HUDEP-2 (cell line): ENCODE measurements around the gene GRIP1.
"Not testable (repeated sequence)": the region's sequence is repeated elsewhere in the genome, so short reads cannot be mapped to it uniquely, and the experiment has no call there.

Experiments used
- DNase-seq, 76 experiments: peaks; one replicate each; lab custom pipeline; 2025; ENCODE audit not compliant: unreplicated experiment in 76 of 76; lab: John Stamatoyannopoulos, UW

Gene GRIP1

DNA sequence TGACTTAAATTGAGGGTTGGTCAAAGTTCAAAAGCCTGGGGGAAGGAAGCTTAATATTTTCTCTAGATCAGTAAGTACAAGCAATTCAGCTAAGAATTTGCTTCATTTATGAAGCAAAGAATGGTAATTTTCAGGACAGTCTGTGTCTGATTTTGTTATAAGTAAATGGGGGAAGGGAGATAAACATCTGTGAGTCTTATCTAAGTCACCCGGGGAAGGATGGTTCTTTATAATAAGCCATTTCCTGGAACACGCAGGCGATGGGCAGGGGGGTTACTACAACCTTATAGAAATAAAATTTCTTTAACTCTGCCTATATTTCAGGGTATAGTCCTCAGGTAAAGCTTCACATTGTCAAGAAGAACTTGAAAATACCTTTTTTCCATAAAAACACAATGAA, 333.7 kb downstream of the GRIP1 start:
- peak in 25 of 76 experiments; percentile 2 to 74 (median 22) for DNase-seq

GRCh38 chr12:66341126-66341525, 337.8 kb downstream of the GRIP1 start:
- peak in 53 of 76 experiments; percentile 3 to 82 (median 45) for DNase-seq

DNA sequence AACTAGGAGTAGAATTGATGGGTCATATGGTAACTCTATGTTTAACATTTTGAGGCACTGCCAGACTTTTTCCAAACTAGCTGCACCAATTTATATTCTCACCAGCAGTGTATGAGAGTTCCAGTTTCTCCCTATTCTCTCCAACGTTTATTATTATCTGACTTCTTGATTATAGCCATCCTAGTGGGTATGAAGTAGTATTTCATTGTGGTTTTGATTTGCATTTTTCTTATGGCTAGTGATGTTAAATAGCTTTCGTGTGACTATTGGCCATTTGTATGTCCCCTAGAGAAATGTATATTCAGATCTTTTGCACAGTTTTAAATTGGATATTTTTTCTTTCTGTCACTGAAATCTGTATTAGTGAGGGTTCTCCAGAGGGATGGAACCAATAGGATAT, 338.7 kb downstream of the GRIP1 start:
- no peak for DNase-seq

- peak in 68 of 76 experiments; percentile 7 to 85 (median 51) for DNase-seq
These were observed 341.4 kb downstream of the GRIP1 start for GRCh38 chr12:66337381-66338010.

DNA sequence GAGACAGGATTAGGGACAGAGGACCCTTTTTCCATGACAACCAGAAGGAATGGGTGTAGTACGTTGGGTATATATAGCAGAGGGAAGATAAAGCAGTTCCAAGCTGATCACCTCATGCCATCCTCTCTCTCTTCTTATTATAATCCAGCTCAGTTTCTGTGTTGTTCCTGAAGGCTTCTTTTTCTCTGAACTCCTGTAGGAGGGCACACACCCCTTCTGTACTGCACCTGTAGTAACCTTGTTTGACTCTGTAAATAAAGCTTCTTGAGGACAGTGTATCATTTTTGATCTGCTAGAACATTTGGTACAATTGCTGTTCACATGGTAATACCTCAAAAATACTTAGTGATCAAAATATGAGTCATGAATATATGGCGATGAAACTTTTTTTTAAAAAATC, 343.1 kb downstream of the GRIP1 start:
- no peak for DNase-seq

- peak in 3 of 76 experiments; percentile 2 to 7 (median 3) for DNase-seq
These were observed 347.1 kb downstream of the GRIP1 start for GRCh38 chr12:66331814-66332213.

DNA sequence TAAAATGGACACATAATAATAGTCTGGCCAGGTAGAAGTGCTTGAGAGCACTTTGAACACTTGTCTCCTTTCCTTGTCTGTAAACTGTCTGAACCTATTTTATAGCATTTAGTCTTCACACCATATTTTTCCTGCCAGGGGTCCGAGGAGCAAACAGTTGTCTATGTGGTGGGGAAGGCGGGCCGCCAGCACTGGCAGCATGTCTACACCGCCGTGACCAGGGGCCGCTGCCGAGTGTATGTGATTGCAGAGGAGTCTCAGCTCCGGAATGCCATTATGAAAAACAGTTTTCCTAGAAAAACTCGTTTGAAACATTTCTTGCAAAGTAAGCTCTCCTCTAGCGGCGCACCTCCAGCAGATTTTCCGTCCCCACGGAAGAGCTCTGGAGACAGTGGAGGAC, 347.9 kb downstream of the GRIP1 start:
- DNase-seq = no peak

GRCh38 chr12:66329941-66330340, 348.9 kb downstream of the GRIP1 start:
- DNase-seq = no peak

- no peak for DNase-seq
These were observed 355.9 kb downstream of the GRIP1 start for GRCh38 chr12:66323017-66323416.

DNA sequence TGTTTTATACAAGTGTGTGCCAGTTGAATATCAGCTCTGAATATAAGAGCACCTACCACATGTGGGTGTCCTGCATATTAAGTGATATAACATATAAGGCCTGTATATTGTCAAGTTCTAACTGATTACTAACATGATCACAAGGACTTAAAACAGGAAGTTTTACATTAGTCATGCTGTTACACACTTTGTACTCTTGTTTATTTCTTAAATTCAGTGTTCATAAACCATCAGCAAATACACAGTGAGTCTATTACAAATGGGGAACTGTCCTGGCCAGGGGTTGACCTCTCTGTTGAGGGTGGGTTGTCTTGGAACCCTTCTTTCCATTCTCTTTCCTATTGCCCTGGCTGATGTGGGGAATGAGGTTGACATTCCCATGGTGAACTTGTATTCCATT, 357.4 kb downstream of the GRIP1 start:
- DNase-seq = no peak

- DNase-seq = no peak
These were observed 357.9 kb downstream of the GRIP1 start for GRCh38 chr12:66320996-66321395.

DNA sequence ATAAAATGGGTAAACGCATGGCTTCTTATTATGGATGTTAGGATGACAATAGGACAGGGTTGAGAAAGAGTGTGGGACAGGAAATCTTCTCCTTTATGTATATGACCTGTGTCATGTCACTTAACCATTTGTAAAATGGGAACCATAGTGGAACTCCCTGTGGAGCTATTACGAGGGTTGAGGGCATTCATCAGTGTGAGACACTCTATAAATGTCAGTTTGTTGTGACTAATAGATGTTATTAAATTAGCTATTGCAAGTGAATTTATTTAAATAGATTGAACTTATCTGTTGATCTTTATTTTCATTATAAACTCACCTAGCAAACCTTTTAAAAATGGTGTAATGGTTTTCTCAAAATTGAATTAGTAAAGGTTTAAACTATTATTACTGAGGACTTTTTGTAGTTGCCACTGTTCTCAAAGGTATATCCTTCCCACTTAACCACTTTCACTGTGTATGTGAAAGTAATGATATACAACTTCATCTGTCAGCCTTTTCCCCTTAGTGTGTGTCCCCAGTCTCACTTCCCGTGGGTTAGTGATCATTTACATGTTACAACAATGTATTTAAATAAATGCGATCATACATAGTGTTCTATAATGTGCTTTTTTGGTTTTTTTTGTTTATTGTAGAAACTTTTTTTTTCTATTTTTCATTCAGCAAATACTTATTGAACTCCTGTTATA, 359.5 kb downstream of the GRIP1 start:
- no peak for DNase-seq

GRCh38 chr12:66314278-66314677, 364.6 kb downstream of the GRIP1 start:
- DNase-seq = no peak

GRCh38 chr12:66312189-66312588, 366.7 kb downstream of the GRIP1 start:
- DNase-seq = no peak

DNA sequence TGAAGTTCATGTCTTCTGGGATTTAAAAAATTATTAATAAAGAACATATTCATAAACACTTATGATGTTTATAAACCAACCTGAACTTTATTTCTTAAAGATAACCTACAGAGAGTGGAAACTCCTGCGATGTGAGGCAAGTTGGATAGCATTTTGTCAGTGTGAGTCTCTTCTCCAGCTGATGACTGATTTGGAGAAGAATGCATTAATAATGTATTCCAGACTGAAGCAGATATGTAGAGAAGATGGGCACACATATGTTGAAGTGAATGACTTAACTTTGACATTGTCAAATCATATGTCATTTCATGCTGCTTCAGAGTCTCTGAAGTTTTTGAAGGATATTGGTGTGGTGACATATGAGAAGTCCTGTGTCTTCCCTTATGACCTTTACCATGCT, 369.3 kb downstream of the GRIP1 start:
- no peak for DNase-seq

DNA sequence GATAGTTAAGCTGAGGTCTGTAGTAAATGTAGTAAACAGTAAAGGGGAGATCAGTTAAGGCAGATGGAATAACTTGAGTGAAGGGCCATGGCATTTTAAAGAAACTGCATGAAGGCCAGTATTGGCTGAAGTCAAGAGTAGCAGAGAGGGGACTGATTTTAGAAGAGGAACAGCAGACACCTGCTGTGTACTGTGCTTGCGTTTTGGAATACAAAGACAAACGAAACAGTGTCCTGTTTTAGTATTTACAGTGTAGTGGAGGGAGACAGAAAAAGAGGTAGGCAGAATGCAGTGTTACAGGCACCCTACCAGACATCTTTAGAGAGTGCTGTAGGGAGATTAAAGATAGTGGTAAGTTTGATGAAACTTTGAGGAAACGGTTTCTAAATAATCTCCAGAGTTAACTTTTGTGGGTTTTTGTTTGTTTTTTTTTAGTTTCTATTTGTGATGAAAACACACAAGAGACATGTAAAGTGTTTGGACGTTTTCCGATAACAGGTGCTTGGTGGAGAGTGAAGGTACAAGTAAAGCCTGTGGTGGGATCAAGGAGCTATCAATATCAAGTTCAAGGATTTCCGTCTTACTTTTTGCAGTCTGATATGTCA, 374.5 kb downstream of the GRIP1 start:
- no peak for DNase-seq

- DNase-seq = not testable (repeated sequence)
These were observed 375.5 kb downstream of the GRIP1 start for GRCh38 chr12:66303316-66303804.

DNA sequence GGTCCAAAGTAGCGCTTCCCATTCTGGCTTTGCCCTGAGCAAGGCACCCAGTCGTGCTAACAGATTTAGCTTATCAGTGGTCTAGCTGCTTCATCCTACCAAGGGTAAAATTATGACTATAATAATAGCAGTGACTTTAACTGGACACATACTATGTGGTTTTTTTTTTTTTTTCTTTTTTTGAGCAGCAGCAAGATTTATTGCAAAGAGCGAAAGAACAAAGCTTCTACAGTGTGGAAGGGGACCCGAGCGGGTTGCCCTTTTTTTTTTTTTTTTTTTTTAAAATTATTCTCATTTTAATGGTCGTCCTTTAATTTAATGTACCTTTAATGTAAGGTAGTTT, 376.1 kb downstream of the GRIP1 start:
- DNase-seq = no peak

DNA sequence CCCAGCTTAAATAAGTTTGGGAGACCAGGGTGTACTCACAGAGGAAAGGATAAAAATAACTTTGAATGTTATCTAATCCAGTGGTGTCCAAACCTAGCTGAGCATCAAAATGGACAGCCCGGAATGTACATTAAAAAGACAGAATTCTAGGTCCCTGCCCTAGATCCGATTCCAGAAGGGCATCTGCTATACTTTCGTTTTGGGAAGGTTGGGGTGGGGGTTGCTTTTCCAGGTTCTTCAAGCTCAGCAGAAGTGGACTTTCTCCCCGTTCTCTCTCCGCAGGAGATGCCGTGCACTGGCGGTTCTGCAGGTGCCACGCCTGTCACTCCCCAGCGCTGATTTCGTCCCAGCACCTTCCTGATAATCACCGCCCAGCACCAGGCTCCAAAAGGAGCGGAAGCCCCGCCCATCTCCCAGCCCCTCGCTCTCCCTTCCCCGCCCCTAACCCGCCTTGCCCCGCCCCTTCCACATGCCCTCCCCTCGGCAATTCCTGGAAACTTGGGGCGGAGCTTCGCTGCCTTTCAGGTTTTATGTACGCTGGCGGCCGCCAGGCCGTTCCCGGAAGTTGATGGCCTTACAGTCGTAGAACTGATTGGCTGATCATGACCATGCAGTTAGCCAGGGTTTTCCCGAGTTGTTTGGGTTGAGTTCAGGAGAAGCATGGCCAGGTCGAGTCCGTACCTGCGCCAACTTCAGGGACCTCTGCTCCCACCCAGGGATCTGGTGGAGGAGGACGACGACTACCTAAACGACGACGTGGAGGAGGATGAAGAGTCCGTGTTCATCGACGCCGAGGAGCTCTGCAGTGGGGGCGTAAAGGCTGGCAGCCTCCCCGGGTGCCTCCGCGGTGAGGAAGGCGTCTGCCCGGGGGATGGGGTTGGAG, 376.7 kb downstream of the GRIP1 start, which contains the start of gene HELB:
HELB (plus strand) TSS at position 550 of the 883 bp plus-strand sequence; CDS start at position 661, 111 bp downstream.
- peak; percentile 25 to 98 (median 94) for DNase-seq

- no peak for DNase-seq
These were observed 381.0 kb downstream of the GRIP1 start for GRCh38 chr12:66297923-66298322.
